ENCODE data around the gene KIF3B.
"Not testable (repeated sequence)": the region's sequence is repeated elsewhere in the genome, so short reads cannot be mapped to it uniquely, and the experiment has no call there.

KIF3B gene

GRCh38 chr20:32248043-32248442, 29.4 kb upstream of the KIF3B start:
- DNase-seq (ENCODE audit: low spot score): no peak

DNA sequence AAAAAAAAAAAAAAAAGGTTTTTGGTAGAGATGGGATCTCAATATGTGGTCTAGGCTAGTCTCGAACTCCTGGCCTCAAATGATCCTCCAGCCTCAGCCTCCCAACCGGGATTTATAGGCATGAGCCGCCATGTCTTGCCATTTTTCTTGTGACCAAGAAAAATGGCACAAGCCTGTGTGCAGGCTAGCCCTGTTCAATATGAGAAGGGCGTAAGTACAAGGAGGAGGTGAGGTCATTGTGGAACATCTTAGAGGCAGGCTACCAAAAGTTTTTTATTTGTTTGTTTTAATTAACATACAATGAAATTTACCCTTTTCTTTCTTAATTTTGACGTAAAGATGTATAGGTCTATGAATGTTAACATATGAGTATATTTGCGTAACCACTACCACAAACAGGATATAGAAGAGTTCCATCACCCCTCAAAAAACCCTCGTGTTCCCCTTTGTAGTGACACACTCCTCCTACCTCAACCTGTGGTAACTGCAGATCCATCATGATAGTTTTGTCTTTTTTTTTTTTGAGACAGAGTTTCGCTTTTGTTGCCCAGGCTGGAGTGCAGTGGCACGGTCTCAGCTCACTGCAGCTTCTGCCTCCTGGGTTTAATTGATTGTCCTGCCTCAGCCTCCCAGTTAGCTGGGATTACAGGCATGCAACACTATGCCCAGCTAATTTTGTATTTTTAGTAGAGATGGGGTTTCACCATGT, 28.3 kb upstream of the KIF3B start:
- DNase-seq (ENCODE audit: low spot score): no peak

DNA sequence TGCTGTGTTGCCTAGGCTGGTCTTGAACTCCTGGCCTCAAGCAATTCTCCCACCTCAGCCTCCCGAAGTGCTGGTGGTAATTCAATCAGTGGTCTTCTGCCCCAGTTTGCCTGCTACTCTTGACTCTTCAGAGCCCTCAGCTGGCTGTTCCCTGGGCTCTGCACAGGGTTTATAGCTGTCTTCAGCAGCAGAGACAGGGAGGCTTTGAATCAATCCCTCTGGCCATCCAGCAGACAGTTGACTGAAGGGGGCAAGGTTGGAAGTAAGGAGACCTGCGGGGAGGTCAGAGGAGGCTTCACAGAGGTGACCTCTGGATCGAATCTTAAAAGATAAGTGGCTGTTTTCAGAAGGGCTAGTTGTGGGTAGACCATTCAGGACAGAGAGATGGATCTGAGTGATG, 26.0 kb upstream of the KIF3B start:
- DNase-seq (ENCODE audit: low spot score): no peak

- no peak for DNase-seq (ENCODE audit: low spot score)
These were observed 25.3 kb upstream of the KIF3B start for GRCh38 chr20:32252189-32252588.

DNA sequence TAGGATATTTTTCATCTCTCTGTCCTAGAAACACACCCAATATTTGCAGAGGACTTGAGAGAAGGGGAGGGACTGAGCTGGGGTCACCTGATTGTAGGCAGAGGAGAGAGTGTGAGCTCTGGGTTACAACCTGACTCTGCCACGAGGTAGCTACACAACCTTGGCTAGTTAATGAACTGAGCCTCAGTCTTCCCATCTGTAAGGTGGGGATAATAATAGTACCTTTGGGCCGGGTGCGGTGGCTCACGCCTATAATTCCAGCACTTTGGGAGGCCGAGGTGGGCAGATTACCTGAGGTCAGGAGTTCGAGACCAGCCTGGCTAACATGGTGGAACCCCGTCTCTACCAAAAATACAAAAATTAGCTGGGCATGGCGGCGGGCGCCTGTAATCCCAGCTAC, 16.5 kb upstream of the KIF3B start:
- not testable (repeated sequence) for DNase-seq (ENCODE audit: low spot score)

DNA sequence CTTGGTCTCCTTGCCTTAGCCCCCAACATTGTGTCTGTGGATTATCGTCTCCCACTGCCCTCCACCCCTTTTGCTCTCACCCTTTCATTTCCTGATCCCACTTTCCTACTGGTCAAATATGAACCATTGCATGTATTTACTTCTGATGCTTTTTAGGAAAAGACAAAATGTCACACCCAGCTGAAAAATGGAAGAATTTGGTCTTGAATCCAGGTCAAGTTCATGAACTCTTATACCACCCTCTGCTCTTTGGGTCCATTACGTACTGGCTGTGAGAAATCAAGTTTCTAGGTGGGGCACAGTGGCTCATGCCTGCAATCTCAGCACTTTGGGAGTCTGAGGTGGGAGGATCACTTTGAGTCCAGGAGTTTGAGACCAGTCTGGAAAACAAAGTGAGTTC, 15.8 kb upstream of the KIF3B start:
- no peak for DNase-seq (ENCODE audit: low spot score)

DNA sequence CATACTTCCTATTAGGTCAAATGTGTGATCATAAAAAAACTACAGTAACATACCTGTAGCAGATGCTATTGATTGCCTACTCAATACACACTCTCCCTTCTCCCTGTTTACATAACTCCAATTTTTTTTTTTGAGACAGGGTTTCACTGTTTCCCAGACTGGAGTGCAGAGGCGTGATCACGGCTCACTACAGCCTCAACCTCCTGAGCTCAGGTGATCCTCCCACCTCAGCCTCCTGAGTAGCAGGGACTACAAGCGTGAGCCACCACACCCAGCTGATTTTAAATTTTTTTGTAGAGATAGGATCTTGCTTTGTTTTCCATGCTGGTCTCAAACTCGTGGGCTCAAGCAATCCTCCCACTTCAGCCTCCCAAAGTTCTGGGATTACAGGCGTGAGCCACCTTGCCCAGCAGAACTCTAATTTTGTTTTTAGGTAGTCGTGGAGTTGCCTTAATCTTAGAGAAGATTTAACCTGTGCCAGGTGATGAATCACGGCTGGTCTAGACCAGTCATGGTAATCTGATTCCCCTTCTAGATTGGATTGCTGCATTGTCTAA, 14.0 kb upstream of the KIF3B start:
- DNase-seq (ENCODE audit: low spot score): no peak

GRCh38 chr20:32271620-32272019, 5.8 kb upstream of the KIF3B start:
- DNase-seq (ENCODE audit: low spot score): no peak

- no peak for DNase-seq (ENCODE audit: low spot score)
These were observed 3.1 kb upstream of the KIF3B start for GRCh38 chr20:32274359-32274758.

DNA sequence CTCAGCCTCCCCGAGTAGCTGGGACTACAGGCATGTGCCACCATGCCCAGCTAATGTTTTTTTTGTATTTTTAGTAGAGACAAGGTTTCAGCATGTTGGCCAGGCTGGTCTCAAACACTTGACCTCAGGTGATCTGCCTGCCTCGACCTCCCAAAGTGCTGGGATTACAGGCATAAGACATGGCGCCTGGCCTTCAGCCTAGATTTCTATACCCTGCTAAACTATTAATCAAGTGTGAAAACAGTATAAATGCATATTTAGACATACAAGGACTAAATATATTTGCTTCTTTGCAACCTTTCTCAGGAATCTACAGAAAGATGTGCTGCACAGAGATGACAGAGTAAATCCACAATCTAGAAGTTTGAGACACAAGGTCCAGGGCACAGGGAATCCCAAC, 2.3 kb upstream of the KIF3B start:
- DNase-seq (ENCODE audit: low spot score): not testable (repeated sequence)

- DNase-seq (ENCODE audit: low spot score): no peak
These were observed 770 bp downstream of the KIF3B start for GRCh38 chr20:32278199-32278643.

GRCh38 chr20:32281711-32282110, 4.3 kb downstream of the KIF3B start:
- DNase-seq (ENCODE audit: low spot score): no peak

DNA sequence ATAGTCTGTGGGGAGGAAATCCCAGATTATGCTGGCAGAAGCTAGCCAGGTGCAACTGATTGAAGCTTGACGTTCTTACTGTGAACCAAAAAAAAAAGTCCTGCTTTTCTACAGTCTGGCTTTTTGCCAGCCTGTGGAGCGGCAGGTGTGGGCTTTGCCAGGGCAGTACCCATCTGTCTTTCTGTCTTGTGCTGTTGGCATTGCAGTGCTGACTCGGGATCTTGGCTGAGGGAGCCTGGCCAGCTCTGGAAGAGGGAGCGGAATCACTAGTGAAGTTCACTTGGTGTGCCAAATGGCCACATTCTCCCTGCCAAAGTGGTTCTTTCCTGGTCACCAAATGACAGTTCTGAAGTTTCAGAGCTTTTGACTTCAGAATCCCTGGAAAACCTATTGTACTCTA, 5.0 kb downstream of the KIF3B start:
- DNase-seq (ENCODE audit: low spot score): no peak

DNA sequence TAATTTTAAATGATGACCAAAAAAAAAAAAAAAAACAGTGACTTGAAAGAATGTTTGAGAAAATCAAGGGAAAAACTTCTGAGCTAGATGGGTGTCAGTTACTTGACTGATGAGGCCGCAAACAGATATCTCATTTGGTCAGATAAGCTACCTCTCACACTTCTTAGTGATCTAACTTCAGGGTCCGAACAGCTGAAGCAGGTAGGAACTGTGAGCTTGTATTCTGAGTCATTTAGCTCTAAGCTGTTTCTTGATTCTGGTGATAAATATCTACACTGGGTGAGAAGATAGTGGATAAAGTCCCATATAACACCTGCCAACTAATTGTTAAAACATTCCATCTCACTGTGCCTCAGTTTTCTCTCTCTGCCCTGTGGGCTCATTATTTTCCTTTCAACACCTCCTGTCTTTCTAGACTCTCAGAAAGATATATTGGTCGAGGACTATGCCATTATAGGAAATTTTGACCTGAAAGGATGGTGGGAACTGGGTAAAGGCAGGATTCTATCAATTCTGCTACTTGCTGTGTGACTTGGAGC, 7.7 kb downstream of the KIF3B start:
- DNase-seq (ENCODE audit: low spot score): no peak

DNA sequence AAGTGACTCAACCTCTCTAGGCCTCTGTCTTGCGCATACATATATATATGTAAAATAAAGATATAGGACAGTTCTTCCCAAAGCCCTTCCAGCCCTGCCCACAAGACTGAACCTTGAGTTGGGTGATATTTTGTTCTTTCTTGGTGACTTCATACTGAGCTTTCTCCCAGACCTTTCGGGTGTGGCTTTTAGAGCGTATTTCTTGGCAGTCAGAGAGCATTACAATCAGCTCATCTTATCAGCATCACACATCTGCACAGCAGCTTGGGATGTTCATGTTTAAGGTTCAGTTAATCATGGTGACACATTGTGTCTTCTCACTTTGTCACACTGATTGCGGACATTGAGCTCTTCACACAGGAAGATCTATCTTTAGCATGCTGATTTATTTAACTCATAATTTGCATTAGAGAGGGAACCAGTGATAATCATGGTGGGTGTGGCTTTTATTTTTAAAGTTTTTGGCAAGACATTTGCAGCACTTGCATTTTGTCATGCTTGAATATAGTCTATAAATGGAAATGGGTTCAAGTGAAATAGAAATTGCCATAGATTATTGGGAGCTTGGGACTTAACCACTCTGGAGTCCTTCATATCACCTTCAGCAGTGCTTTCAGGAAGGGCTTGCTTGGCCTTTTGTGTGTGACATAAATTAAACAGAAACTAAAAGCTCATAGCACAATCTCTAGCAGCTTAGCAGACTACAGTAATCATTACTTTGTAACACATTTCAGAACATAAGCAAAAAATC, 8.3 kb downstream of the KIF3B start:
- peak; percentile 24 for DNase-seq (ENCODE audit: low spot score)

- no peak for DNase-seq (ENCODE audit: low spot score)
These were observed 9.8 kb downstream of the KIF3B start for GRCh38 chr20:32287231-32287638.

GRCh38 chr20:32288225-32288849, 10.9 kb downstream of the KIF3B start:
- no peak for DNase-seq (ENCODE audit: low spot score)

GRCh38 chr20:32289299-32289660, 11.8 kb downstream of the KIF3B start:
- not testable (repeated sequence) for DNase-seq (ENCODE audit: low spot score)

DNA sequence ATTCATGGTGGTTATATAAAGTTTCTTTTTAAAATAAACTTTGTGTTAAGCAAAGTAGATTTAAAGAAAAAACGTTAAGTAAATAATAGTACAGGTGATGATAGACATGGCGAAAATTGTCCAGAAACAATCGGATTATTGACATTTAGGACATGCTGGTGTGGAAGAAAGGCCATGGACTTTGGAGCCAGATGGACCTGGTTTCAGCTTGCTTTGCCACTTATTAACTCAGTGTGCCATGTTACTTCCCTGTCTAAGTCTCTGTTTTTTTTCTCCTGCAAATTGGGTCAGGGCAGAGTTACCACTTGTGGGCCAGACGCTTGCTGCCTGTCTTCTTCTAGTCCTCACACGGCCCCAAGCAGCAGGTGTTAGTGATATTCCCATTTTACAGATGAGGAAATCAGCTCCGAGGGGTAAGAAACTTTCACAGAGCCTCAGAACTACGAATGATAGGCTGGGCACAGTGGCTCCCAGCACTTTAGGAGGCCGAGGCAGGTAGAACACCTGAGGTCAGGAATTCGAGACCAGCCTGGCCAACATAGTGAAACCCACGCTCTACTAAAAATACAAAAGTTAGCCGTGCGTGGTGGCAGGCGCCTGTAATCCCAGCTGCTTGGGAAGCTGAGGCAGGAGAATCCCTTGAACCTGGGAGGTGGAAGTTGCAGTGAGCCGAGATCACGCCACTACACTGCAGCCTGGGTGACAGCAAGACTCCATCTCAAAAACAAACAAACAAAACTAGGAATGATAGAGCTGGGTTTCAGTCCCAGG, 12.4 kb downstream of the KIF3B start:
- DNase-seq (ENCODE audit: low spot score): no peak

DNA sequence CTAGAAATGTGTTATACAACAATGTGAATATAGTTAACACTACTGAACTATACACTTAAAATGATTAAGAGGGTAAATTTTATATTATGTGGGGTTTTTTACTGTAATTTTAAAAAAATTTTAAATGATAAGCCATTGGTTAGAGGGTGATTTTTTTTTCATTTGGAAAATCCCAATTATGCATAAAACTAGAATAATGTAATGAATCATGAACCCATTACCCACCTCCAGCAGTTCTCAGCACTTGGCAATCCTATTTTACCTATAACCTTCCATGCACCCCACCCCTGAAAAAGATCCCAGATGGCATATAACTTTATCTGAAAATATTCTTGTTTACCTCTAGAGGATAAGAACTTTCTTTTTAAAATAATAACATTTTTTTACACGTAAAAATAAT, 13.7 kb downstream of the KIF3B start:
- DNase-seq (ENCODE audit: low spot score): no peak

- no peak for DNase-seq (ENCODE audit: low spot score)
These were observed 15.1 kb downstream of the KIF3B start for GRCh38 chr20:32292548-32292947.

- no peak for DNase-seq (ENCODE audit: low spot score)
These were observed 16.6 kb downstream of the KIF3B start for GRCh38 chr20:32294071-32294470.

Measured in kidney capillary endothelial cell (primary cell).